OCI-LY7 (cell line): ENCODE measurements around the gene ANKZF1. TPM values are rescaled to one million over a fixed set of nuclear protein-coding genes. Genes with fewer than 3 reads are reported as not detected.

Experiments used
- BruUV-seq: library from RNA; stranded (reverse); fragments of 400-500 nt; replicated peaks from 2 replicates; lab custom pipeline; 2021; lab: Mats Ljungman, UMichigan
- CTCF ChIA-PET: fragments of 300-600 bp; sonication (Branson Sonifier 250); formaldehyde crosslinking; loops from one replicate; lab custom pipeline; 2022; ENCODE audit warnings: antibody characterized with exemption; ENCODE audit not compliant: unreplicated experiment; lab: Charles Lee
- POLR2A ChIA-PET: fragments of 300-600 bp; sonication (Branson Sonifier 250); formaldehyde crosslinking; loops from one replicate; lab custom pipeline; 2022; ENCODE audit warnings: antibody characterized with exemption; lab: Charles Lee
- DNase-seq: peaks from one replicate; pipeline ENCODE4 v3.0.0-alpha.2; 2015; ENCODE audit warnings: low spot score
- H2AFZ ChIP-seq: fragments of 200-600 bp; sonication (generic), shearing (Covaris generic); 2 replicates; pipeline ENCODE4 v1.6.1; 2014; ENCODE audit warnings: mild to moderate bottlenecking, antibody characterized with exemption, low read length, moderate library complexity
- H3K27ac ChIP-seq: fragments of 200-600 bp; sonication (generic); 2 replicates; pipeline ENCODE4 v1.5.1; 2014; ENCODE audit warnings: mixed run types, low read depth, mild to moderate bottlenecking, moderate library complexity, low read length, inconsistent platforms; ENCODE audit not compliant: poor library complexity, severe bottlenecking
- H3K36me3 ChIP-seq: fragments of 200-600 bp; sonication (generic); 2 replicates; pipeline ENCODE4 v1.6.1; 2014; ENCODE audit warnings: mild to moderate bottlenecking, antibody characterized with exemption, low read length, moderate library complexity, mixed read lengths; ENCODE audit not compliant: insufficient read depth
- H3K4me1 ChIP-seq: fragments of 200-600 bp; sonication (generic); 2 replicates; pipeline ENCODE4 v1.5.1; 2014; ENCODE audit warnings: mild to moderate bottlenecking, low read length; ENCODE audit not compliant: insufficient read depth, poor library complexity, severe bottlenecking
- H3K4me2 ChIP-seq: fragments of 200-600 bp; sonication (generic); 2 replicates; pipeline ENCODE4 v1.6.1; 2014; ENCODE audit warnings: mild to moderate bottlenecking, low read length
- H3K4me3 ChIP-seq: fragments of 200-600 bp; sonication (generic); 2 replicates; pipeline ENCODE4 v1.5.1; 2014; ENCODE audit warnings: mild to moderate bottlenecking, low read depth, low read length; ENCODE audit not compliant: poor library complexity, severe bottlenecking
- H3K79me2 ChIP-seq: fragments of 200-600 bp; sonication (generic); 2 replicates; pipeline ENCODE4 v1.6.1; 2016; ENCODE audit warnings: low read depth, mild to moderate bottlenecking, low read length, moderate library complexity, mixed read lengths; ENCODE audit not compliant: insufficient read depth
- H3K9me2 ChIP-seq: fragments of 200-600 bp; sonication (generic); 2 replicates; pipeline ENCODE4 v1.6.1; 2016; ENCODE audit warnings: mild to moderate bottlenecking, low read length, mixed read lengths; ENCODE audit not compliant: insufficient read depth
- H3K9me3 ChIP-seq: fragments of 200-600 bp; sonication (generic); 2 replicates; pipeline ENCODE4 v1.6.1; 2014; ENCODE audit warnings: mild to moderate bottlenecking, mixed run types, low read length, mixed read lengths
- H4K20me1 ChIP-seq: fragments of 200-600 bp; sonication (generic); 2 replicates; pipeline ENCODE4 v1.6.1; 2014; ENCODE audit warnings: mild to moderate bottlenecking, antibody characterized with exemption, low read length, moderate library complexity, mixed read lengths; ENCODE audit not compliant: insufficient read depth
- CTCF ChIP-seq: fragments of 200-600 bp; sonication (generic); conservative IDR thresholded peaks from 2 replicates; pipeline ENCODE4 v1.5.1; 2014; ENCODE audit warnings: mild to moderate bottlenecking, antibody characterized with exemption, low read length, moderate library complexity, mixed read lengths
- EZH2phosphoT487 ChIP-seq: fragments of 200-600 bp; sonication (generic); IDR thresholded peaks from 2 replicates; pipeline ENCODE4 v1.6.1; 2018; ENCODE audit warnings: low read depth, borderline replicate concordance, mild to moderate bottlenecking, mixed run types, antibody characterized with exemption, low read length, moderate library complexity, mixed read lengths
- intact Hi-C: fragments of 100-400 bp; cut with micrococcal nuclease; formaldehyde crosslinking; loops from one replicate; pipeline ENCODE4 v1.10.0; 2022; ENCODE audit not compliant: unreplicated experiment
- total RNA-seq, 2 experiments: library from RNA; depleted of rRNA in 1 of 2; stranded (reverse); fragments of >200 nt in 1 of 2; shearing (Covaris generic) in 1 of 2; gene quantifications; 2 replicates each; pipeline ENCODE4 v1.2.3, GENCODE V29; 2014 to 2022

The ANKZF1 gene
- total RNA-seq, 2 experiments from 2014 or later = 57.8 to 82.4 TPM

GRCh38 chr2:219216535-219216915, 13.1 kb upstream of the ANKZF1 start:
- no peaks in the 10 kb centered on the region for H3K79me2 ChIP-seq
- H3K9me3 ChIP-seq = no peaks in the 10 kb centered on the region
- H3K4me3 ChIP-seq = no peak overlapping the region
- no TSS peak for BruUV-seq
- peaks cover 10% of the 10 kb centered on the region for H3K4me1 ChIP-seq
- no peak overlapping the region for H2AFZ ChIP-seq
- ChIA-PET POLR2A (interaction anchor here (0.5 to 2.1 kb wide), 3 partner anchors 13 to 129 kb away, joined by 3 to 8 read pairs (median 3); partner anchors contain the start of genes ANKZF1 and ATG9A), CTCF (no interaction called here)
- H4K20me1 ChIP-seq = no peaks in the 10 kb centered on the region
- TF ChIP-seq EZH2phosphoT487 = no peak
- no peak for TF ChIP-seq CTCF
- no peaks in the 10 kb centered on the region for H3K9me2 ChIP-seq
- no peak overlapping the region for H3K4me2 ChIP-seq
- DNase-seq = no peak
- H3K36me3 ChIP-seq = peaks cover 28% of the 10 kb centered on the region
- H3K27ac ChIP-seq = no peak overlapping the region
- intact Hi-C loops = no loop called here

- ChIA-PET CTCF (interaction anchor here (0.6 kb wide), 1 partner anchor 77 kb away, joined by 3 read pairs; no protein-coding TSS in a partner anchor), POLR2A (no interaction called here)
- Histone ChIP-seq H3K9me2 (no peaks in the 10 kb centered on the region), H3K4me2 (peak overlapping the region; percentile 56; the same call in 1 of the 2 replicates), H3K4me3 (no peak overlapping the region), H3K79me2 (no peaks in the 10 kb centered on the region), H3K9me3 (no peaks in the 10 kb centered on the region), H3K4me1 (peaks cover 10% of the 10 kb centered on the region), H3K36me3 (peaks cover 38% of the 10 kb centered on the region; the same call in 1 of the 2 replicates), H2AFZ (no peak overlapping the region), H4K20me1 (no peaks in the 10 kb centered on the region), H3K27ac (no peak overlapping the region)
- intact Hi-C loops = no loop called here
- no TSS peak for BruUV-seq
- TF ChIP-seq CTCF (no peak), EZH2phosphoT487 (no peak)
- DNase-seq = no peak
These were observed 11.3 kb upstream of the ANKZF1 start for GRCh38 chr2:219218217-219218731.
